Ovary (tissue), 9 donors: ENCODE measurements around the gene HMGB3. TPM values are rescaled to one million over a fixed set of nuclear protein-coding genes. Genes with fewer than 3 reads are reported as not detected.

Experiments used
- DNase-seq, 5 donors: peaks; one replicate each; pipeline ENCODE4 v3.0.0-alpha.2; 2019 to 2020
- H3K27ac ChIP-seq, 2 donors: fragments of 200-600 bp; one replicate each; pipeline versions ENCODE4 v1.5.1 to v1.8.0; 2019 to 2022
- H3K27me3 ChIP-seq: fragments of 200-600 bp; one replicate; pipeline ENCODE4 v1.8.0; 2022
- H3K36me3 ChIP-seq: fragments of 200-600 bp; sonication (generic); one replicate; pipeline ENCODE4 v1.5.1; 2019
- H3K4me1 ChIP-seq: one replicate; pipeline ENCODE4 v1.8.1; 2013; ENCODE audit warnings: mild to moderate bottlenecking, moderate library complexity; ENCODE audit not compliant: insufficient read depth
- H3K4me3 ChIP-seq: fragments of 200-600 bp; sonication (generic); one replicate; pipeline ENCODE4 v1.5.1; 2017
- H3K9me3 ChIP-seq, 2 donors: fragments of 200-600 bp in 1 of 2; sonication (generic) in 1 of 2; one replicate each; pipeline versions ENCODE4 v1.5.1 to v1.8.1; 2013 to 2019; ENCODE audit warnings: mild to moderate bottlenecking in 1 of 2, moderate library complexity in 1 of 2
- CTCF ChIP-seq, 3 donors: fragments of 450-650 bp in 2 of 3; fragments of 200-600 bp in 1 of 3; IDR thresholded peaks; one replicate each; pipeline versions ENCODE4 v1.5.1 to v1.8.0; 2016 to 2022; ENCODE audit warnings: antibody characterized with exemption in 3 of 3, mild to moderate bottlenecking in 1 of 3
- EP300 ChIP-seq: sonication (generic); formaldehyde crosslinking; IDR thresholded peaks from one replicate; pipeline ENCODE4 v1.6.1; 2017; ENCODE audit warnings: antibody characterized with exemption
- POLR2A ChIP-seq: fragments of 450-650 bp; IDR thresholded peaks from one replicate; pipeline ENCODE4 v1.6.1; 2017; ENCODE audit warnings: antibody characterized with exemption, mild to moderate bottlenecking, moderate library complexity
- WGBS, 3 donors: extraction: QIAGEN DNeasy Blood & Tissue Kit in 1 of 3; methylation state at CpG; one replicate each; pipeline versions ENCODE4 v1.1.5 to v1.1.7; 2013 to 2017; 5-methylcytosine and 5-hydroxymethylcytosine counted together
- intact Hi-C, 4 donors: fragments of 100-400 bp; cut with DNase I; formaldehyde crosslinking; loops; one replicate each; pipeline versions ENCODE4 v1.11.0 to v1.15.1; 2022 to 2023
- polyA plus RNA-seq, 2 donors: library from polyadenylated mRNA; stranded (reverse); fragments of 200-250 nt in 1 of 2; fragments of 350-450 nt in 1 of 2; fragmentation: Illumina TruSeq in 1 of 2; extraction: RNeasy Lipid Tissue Mini Kit (QIAGEN cat#74804) in 1 of 2; gene quantifications; one replicate each; pipeline ENCODE4 v1.2.3, GENCODE V29; 2013 to 2014
- total RNA-seq, 7 donors: library from RNA; depleted of rRNA in 2 of 7; stranded (reverse); fragments of >200 nt in 2 of 7; fragmentation: NEBNext Ultra II Directional in 3 of 7; extraction: Animal tissue kit (Norgen Biotek cat#: 25700) in 3 of 7; gene quantifications; one replicate each; pipeline versions ENCODE4 v1.1.0 to v1.2.4, GENCODE V29; 2016 to 2023
- donor health status: DM: no; HTN: no; CAD: no; lungs with moderate emphysema.
- donor health status: DM: no; HTN: no; CAD: no.
- donor health status: Bipolar disorder and iron deficiency.
- donor health status: DM: yes; HTN: yes; CAD: no.
- donor health status: DM: no; HTN: no; CAD: no.
- donor health status: DM: yes; HTN: yes; CAD: no.

Gene HMGB3
- total and polyA plus RNA-seq, 9 donors = 0.72 to 18.1 (median 6.6) TPM

- intact Hi-C loops = no loop called here
Measured at GRCh38 chrX:150980186-150980585, 2.9 kb upstream of the HMGB3 start.

GRCh38 chrX:150980711-150981110 is 2.4 kb upstream of the HMGB3 start:
- no peaks in the 10 kb centered on the region for H3K9me3 ChIP-seq
- WGBS, 3 donors = 77 to 82% (median 80%) methylated on average over 4 of the region's 4 CpGs
- TF ChIP-seq EP300 (no peak), POLR2A (no peak), CTCF (IDR thresholded peaks at IDR 0.05) (no peak)
- H3K27ac ChIP-seq = no peak overlapping the region
- intact Hi-C loops = no loop called here
- no peak for DNase-seq
- no peaks in the 10 kb centered on the region for H3K36me3 ChIP-seq
- H3K27me3 ChIP-seq = no peaks in the 10 kb centered on the region
- no peaks in the 10 kb centered on the region for H3K4me1 ChIP-seq
- H3K4me3 ChIP-seq = no peak overlapping the region

More at GRCh38 chrX:150980186-150980585, 2.9 kb upstream of the HMGB3 start:
- 84 to 89% (median 88%) methylated on average over 5 of the region's 5 CpGs for WGBS, 3 donors
- Histone ChIP-seq H3K9me3 (no peaks in the 10 kb centered on the region), H3K4me3 (no peak overlapping the region), H3K27ac (no peak overlapping the region), H3K36me3 (no peaks in the 10 kb centered on the region), H3K4me1 (no peaks in the 10 kb centered on the region), H3K27me3 (no peaks in the 10 kb centered on the region)
- no peak for DNase-seq
- no peak for TF ChIP-seq POLR2A
- TF ChIP-seq EP300 = no peak
- no peak for TF ChIP-seq CTCF (IDR thresholded peaks at IDR 0.05)

GRCh38 chrX:150982235-150982787 is 824 bp upstream of the HMGB3 start:
- Histone ChIP-seq H3K9me3 (no peaks in the 10 kb centered on the region), H3K27me3 (no peaks in the 10 kb centered on the region), H3K27ac (no peak overlapping the region), H3K36me3 (no peaks in the 10 kb centered on the region), H3K4me1 (no peaks in the 10 kb centered on the region), H3K4me3 (no peak overlapping the region)
- DNase-seq = no peak
- 51 to 57% (median 54%) methylated on average over 20 of the region's 20 CpGs for WGBS, 3 donors
- intact Hi-C loops = no loop called here
- no peak for TF ChIP-seq POLR2A
- TF ChIP-seq CTCF (IDR thresholded peaks at IDR 0.05) = no peak
- TF ChIP-seq EP300 = no peak

- Histone ChIP-seq H3K4me3 (peak overlapping the region; percentile 47), H3K9me3 (no peaks in the 10 kb centered on the region), H3K36me3 (no peaks in the 10 kb centered on the region), H3K4me1 (no peaks in the 10 kb centered on the region), H3K27me3 (no peaks in the 10 kb centered on the region), H3K27ac (no peak overlapping the region)
- WGBS, 3 donors = 38 to 64% (median 38%) methylated on average over 26 to 95 of the region's 96 CpGs
- DNase-seq = peak in 1 of 5 donors; percentile 28
- intact Hi-C loops = no loop called here
- TF ChIP-seq EP300 = no peak
- TF ChIP-seq POLR2A = no peak
- no peak for TF ChIP-seq CTCF (IDR thresholded peaks at IDR 0.05)
Measured at GRCh38 chrX:150983521-150984168, 510 bp downstream of the HMGB3 start.
